HepG2 (cell line): Measurements from ENCODE around the gene HOXD8. TPM values are rescaled to one million over a fixed set of nuclear protein-coding genes. Genes with fewer than 3 reads are reported as not detected.

Experiments used
- CTCF ChIP-seq: sonication (generic); formaldehyde crosslinking; IDR thresholded peaks from 2 replicates; pipeline ENCODE4 v1.5.0; 2020; ENCODE audit warnings: mild to moderate bottlenecking, missing genetic modification reagents, moderate library complexity
- DNMT3B ChIP-seq: conservative IDR thresholded peaks from 2 replicates; pipeline ENCODE4 v1.6.1; 2016; ENCODE audit warnings: missing biosample characterization, control low read depth
- ETV5 ChIP-seq: IDR thresholded peaks from 2 replicates; pipeline ENCODE4 v1.6.1; 2018; ENCODE audit warnings: missing biosample characterization, missing genetic modification reagents, inconsistent platforms, borderline replicate concordance
- FOXP1 ChIP-seq, 2 experiments: fragments of 450-650 bp in 1 of 2; IDR thresholded peaks; 2 replicates each; pipeline ENCODE4 v1.6.1; 2017 to 2018; ENCODE audit warnings: antibody characterized with exemption in 1 of 2
- GLI4 ChIP-seq: sonication (generic); formaldehyde crosslinking; IDR thresholded peaks from 2 replicates; pipeline ENCODE4 v1.5.1; 2020; ENCODE audit warnings: missing genetic modification reagents, mild to moderate bottlenecking, moderate library complexity, borderline replicate concordance
- HOXA3 ChIP-seq: sonication (generic); formaldehyde crosslinking; IDR thresholded peaks from 2 replicates; pipeline ENCODE4 v1.5.0; 2020; ENCODE audit warnings: missing genetic modification reagents
- JUNB ChIP-seq: sonication (generic); formaldehyde crosslinking; IDR thresholded peaks from 2 replicates; pipeline ENCODE4 v1.8.0; 2022; ENCODE audit warnings: missing genetic modification reagents, mild to moderate bottlenecking, borderline replicate concordance
- KMT2B ChIP-seq: IDR thresholded peaks from 2 replicates; pipeline ENCODE4 v1.6.1; 2016; ENCODE audit warnings: missing genetic modification reagents, missing compliant biosample characterization
- THAP11 ChIP-seq: IDR thresholded peaks from 2 replicates; pipeline ENCODE4 v1.6.1; 2016; ENCODE audit warnings: missing biosample characterization, missing genetic modification reagents
- ZBTB42 ChIP-seq: sonication (generic); formaldehyde crosslinking; IDR thresholded peaks from 2 replicates; pipeline ENCODE4 v1.5.0; 2020; ENCODE audit warnings: mild to moderate bottlenecking, missing genetic modification reagents
- ZFP82 ChIP-seq: sonication (generic); formaldehyde crosslinking; IDR thresholded peaks from 2 replicates; pipeline ENCODE4 v1.5.1; 2020; ENCODE audit warnings: mild to moderate bottlenecking, missing genetic modification reagents, borderline replicate concordance
- polyA plus RNA-seq, 8 experiments: library from polyadenylated mRNA; depleted of rRNA in 3 of 8; stranded (reverse) in 7 of 8; unstranded in 1 of 8; fragments of >200 nt; fragmentation: Illumina TruSeq in 4 of 8; extraction: Trizol in 4 of 8; gene quantifications; 2 replicates each; pipeline versions ENCODE4 v1.2.1 to v1.2.3, GENCODE V29; 2011 to 2016; ENCODE audit warnings: low read depth in 4 of 8, missing spikeins in 1 of 8, mixed read lengths in 1 of 8; ENCODE audit not compliant: insufficient read depth in 1 of 8
- total RNA-seq, 5 experiments: library from RNA; depleted of rRNA; stranded (reverse); fragments of >200 nt; fragmentation: Illumina TruSeq; extraction: Trizol; gene quantifications; 2 replicates each; pipeline ENCODE4 v1.2.3, GENCODE V29; 2016; ENCODE audit warnings: low read depth in 1 of 5
- TF ChIP-seq, protein P1 (sequence below): sonication (generic); formaldehyde crosslinking; IDR thresholded peaks from 2 replicates; pipeline ENCODE4 v1.5.0; 2020; ENCODE audit warnings: mild to moderate bottlenecking, missing genetic modification reagents, borderline replicate concordance
- TF ChIP-seq, protein P2 (sequence below): sonication (generic); formaldehyde crosslinking; conservative IDR thresholded peaks from 2 replicates; pipeline ENCODE4 v1.8.0; 2022; ENCODE audit warnings: mild to moderate bottlenecking, moderate library complexity, missing genetic modification reagents
- TF ChIP-seq, protein P3 (sequence below): sonication (generic); formaldehyde crosslinking; IDR thresholded peaks from 2 replicates; pipeline ENCODE4 v1.4.0; 2020; ENCODE audit warnings: mild to moderate bottlenecking, missing genetic modification reagents, borderline replicate concordance

HOXD8 gene
- total and polyA plus RNA-seq, 2 of the 13 experiments (the other 11 are each of a cell fraction or from before 2014, with no cell fraction given), result not detected

DNA sequence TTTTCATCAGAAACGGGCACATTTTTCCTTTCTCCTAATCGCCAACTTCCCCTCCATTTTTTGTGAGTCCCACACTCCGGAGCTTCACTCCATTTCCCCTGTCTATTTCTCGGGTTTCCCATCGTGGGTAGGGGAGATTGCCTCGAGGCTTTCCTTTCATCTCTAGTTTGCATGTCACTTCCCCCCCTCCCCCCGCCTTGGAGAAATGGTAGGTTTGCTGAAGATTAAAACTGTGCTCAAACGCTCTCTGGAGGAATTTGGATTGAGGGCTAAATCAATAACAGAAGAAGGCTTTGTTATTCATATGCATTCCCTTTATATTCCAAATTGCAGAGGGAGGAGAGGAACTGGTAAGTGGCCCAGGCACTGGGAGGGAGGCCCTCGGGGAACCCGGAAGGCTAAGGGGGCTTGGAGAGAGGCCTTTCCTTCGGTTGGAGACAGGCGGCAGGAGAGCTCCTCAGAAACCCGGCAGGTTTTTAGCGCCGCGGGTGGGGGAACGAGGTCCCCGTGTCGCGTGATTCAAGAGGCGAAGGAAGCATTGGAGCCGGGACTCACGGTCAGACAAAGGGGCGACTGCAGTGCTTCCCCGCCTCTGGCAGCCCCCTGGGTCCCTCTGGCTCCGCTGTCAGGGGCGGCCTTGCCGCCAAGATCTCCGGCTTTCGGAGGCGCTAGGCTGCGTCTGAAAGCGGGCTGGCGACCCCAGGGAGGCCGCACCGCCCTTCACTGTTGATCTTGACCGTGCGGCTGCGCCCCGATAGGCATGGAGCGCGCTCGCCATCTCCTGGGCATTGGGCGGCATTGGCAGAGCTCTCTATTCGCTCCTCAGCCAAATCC lies 32.3 kb upstream of the HOXD8 start (continued):
- TF ChIP-seq, protein P1, sequence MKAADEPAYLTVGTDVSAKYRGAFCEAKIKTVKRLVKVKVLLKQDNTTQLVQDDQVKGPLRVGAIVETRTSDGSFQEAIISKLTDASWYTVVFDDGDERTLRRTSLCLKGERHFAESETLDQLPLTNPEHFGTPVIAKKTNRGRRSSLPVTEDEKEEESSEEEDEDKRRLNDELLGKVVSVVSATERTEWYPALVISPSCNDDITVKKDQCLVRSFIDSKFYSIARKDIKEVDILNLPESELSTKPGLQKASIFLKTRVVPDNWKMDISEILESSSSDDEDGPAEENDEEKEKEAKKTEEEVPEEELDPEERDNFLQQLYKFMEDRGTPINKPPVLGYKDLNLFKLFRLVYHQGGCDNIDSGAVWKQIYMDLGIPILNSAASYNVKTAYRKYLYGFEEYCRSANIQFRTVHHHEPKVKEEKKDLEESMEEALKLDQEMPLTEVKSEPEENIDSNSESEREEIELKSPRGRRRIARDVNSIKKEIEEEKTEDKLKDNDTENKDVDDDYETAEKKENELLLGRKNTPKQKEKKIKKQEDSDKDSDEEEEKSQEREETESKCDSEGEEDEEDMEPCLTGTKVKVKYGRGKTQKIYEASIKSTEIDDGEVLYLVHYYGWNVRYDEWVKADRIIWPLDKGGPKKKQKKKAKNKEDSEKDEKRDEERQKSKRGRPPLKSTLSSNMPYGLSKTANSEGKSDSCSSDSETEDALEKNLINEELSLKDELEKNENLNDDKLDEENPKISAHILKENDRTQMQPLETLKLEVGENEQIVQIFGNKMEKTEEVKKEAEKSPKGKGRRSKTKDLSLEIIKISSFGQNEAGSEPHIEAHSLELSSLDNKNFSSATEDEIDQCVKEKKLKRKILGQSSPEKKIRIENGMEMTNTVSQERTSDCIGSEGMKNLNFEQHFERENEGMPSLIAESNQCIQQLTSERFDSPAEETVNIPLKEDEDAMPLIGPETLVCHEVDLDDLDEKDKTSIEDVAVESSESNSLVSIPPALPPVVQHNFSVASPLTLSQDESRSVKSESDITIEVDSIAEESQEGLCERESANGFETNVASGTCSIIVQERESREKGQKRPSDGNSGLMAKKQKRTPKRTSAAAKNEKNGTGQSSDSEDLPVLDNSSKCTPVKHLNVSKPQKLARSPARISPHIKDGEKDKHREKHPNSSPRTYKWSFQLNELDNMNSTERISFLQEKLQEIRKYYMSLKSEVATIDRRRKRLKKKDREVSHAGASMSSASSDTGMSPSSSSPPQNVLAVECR, result no peak
- TF ChIP-seq THAP11 (CRISPR knock-in tag) (0 out of 2 replicates have a peak, but pooled peaks have one; percentile 51), DNMT3B (no peak), JUNB (CRISPR knock-in tag) (no peak), CTCF (CRISPR knock-in tag) (peak; percentile 98), KMT2B (0 out of 2 replicates have a peak, but pooled peaks have one; percentile 37), FOXP1 (IDR thresholded peaks at IDR 0.05) (no peak), FOXP1 (CRISPR knock-in tag; IDR thresholded peaks at IDR 0.05) (no peak), HOXA3 (CRISPR knock-in tag) (peak; percentile 65), GLI4 (CRISPR knock-in tag) (peak; percentile 49; the same call in 1 of the 2 replicates), ZBTB42 (CRISPR knock-in tag) (no peak), ZFP82 (no peak), ETV5 (CRISPR knock-in tag) (no peak)
- TF ChIP-seq, protein P2, sequence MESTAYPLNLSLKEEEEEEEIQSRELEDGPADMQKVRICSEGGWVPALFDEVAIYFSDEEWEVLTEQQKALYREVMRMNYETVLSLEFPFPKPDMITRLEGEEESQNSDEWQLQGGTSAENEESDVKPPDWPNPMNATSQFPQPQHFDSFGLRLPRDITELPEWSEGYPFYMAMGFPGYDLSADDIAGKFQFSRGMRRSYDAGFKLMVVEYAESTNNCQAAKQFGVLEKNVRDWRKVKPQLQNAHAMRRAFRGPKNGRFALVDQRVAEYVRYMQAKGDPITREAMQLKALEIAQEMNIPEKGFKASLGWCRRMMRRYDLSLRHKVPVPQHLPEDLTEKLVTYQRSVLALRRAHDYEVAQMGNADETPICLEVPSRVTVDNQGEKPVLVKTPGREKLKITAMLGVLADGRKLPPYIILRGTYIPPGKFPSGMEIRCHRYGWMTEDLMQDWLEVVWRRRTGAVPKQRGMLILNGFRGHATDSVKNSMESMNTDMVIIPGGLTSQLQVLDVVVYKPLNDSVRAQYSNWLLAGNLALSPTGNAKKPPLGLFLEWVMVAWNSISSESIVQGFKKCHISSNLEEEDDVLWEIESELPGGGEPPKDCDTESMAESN (CRISPR knock-in tag), result no peak
- TF ChIP-seq, protein P3, sequence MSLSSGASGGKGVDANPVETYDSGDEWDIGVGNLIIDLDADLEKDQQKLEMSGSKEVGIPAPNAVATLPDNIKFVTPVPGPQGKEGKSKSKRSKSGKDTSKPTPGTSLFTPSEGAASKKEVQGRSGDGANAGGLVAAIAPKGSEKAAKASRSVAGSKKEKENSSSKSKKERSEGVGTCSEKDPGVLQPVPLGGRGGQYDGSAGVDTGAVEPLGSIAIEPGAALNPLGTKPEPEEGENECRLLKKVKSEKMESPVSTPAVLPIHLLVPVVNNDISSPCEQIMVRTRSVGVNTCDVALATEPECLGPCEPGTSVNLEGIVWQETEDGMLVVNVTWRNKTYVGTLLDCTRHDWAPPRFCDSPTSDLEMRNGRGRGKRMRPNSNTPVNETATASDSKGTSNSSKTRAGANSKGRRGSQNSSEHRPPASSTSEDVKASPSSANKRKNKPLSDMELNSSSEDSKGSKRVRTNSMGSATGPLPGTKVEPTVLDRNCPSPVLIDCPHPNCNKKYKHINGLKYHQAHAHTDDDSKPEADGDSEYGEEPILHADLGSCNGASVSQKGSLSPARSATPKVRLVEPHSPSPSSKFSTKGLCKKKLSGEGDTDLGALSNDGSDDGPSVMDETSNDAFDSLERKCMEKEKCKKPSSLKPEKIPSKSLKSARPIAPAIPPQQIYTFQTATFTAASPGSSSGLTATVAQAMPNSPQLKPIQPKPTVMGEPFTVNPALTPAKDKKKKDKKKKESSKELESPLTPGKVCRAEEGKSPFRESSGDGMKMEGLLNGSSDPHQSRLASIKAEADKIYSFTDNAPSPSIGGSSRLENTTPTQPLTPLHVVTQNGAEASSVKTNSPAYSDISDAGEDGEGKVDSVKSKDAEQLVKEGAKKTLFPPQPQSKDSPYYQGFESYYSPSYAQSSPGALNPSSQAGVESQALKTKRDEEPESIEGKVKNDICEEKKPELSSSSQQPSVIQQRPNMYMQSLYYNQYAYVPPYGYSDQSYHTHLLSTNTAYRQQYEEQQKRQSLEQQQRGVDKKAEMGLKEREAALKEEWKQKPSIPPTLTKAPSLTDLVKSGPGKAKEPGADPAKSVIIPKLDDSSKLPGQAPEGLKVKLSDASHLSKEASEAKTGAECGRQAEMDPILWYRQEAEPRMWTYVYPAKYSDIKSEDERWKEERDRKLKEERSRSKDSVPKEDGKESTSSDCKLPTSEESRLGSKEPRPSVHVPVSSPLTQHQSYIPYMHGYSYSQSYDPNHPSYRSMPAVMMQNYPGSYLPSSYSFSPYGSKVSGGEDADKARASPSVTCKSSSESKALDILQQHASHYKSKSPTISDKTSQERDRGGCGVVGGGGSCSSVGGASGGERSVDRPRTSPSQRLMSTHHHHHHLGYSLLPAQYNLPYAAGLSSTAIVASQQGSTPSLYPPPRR (CRISPR knock-in tag), result no peak
